Measurements from ENCODE around the gene LIPA.
"Not testable (repeated sequence)": the region's sequence is repeated elsewhere in the genome, so short reads cannot be mapped to it uniquely, and the experiment has no call there.

LIPA gene

GRCh38 chr10:89197473-89197872, 54.1 kb downstream of the LIPA start:
- no peak for TF ChIP-seq CTCF (IDR thresholded peaks at IDR 0.05; ENCODE audit: extremely low read depth, insufficient read depth, missing control alignments)
- in situ Hi-C loops (cut with MboI; ENCODE audit: low pct_unique_long_range_greater_than_20kb, low sequenced_read_pairs, unreplicated experiment): no loop called here
- no peak for DNase-seq (ENCODE audit: low spot score)

GRCh38 chr10:89191301-89191700, 60.3 kb downstream of the LIPA start:
- in situ Hi-C loops (cut with MboI; ENCODE audit: low pct_unique_long_range_greater_than_20kb, low sequenced_read_pairs, unreplicated experiment); DNase-seq (ENCODE audit: low spot score): not testable (repeated sequence)

- no peak for DNase-seq (ENCODE audit: low spot score)
- TF ChIP-seq CTCF (IDR thresholded peaks at IDR 0.05; ENCODE audit: extremely low read depth, insufficient read depth, missing control alignments): no peak
- in situ Hi-C loops (cut with MboI; ENCODE audit: low pct_unique_long_range_greater_than_20kb, low sequenced_read_pairs, unreplicated experiment): no loop called here
Observed at GRCh38 chr10:89189211-89189734, 62.3 kb downstream of the LIPA start.

GRCh38 chr10:89185658-89186057, 65.9 kb downstream of the LIPA start:
- in situ Hi-C loops (cut with MboI; ENCODE audit: low pct_unique_long_range_greater_than_20kb, low sequenced_read_pairs, unreplicated experiment): no loop called here
- TF ChIP-seq CTCF (IDR thresholded peaks at IDR 0.05; ENCODE audit: extremely low read depth, insufficient read depth, missing control alignments): no peak
- no peak for DNase-seq (ENCODE audit: low spot score)

- in situ Hi-C loops (cut with MboI; ENCODE audit: low pct_unique_long_range_greater_than_20kb, low sequenced_read_pairs, unreplicated experiment): no loop called here
- no peak for DNase-seq (ENCODE audit: low spot score)
- TF ChIP-seq CTCF (IDR thresholded peaks at IDR 0.05; ENCODE audit: extremely low read depth, insufficient read depth, missing control alignments): no peak
Observed at GRCh38 chr10:89184638-89185037, 66.9 kb downstream of the LIPA start.

- in situ Hi-C loops (cut with MboI; ENCODE audit: low pct_unique_long_range_greater_than_20kb, low sequenced_read_pairs, unreplicated experiment): no loop called here
- DNase-seq (ENCODE audit: low spot score): no peak
- no peak for TF ChIP-seq CTCF (IDR thresholded peaks at IDR 0.05; ENCODE audit: extremely low read depth, insufficient read depth, missing control alignments)
Observed at GRCh38 chr10:89183571-89183970, 68.0 kb downstream of the LIPA start.

- no peak for TF ChIP-seq CTCF (IDR thresholded peaks at IDR 0.05; ENCODE audit: extremely low read depth, insufficient read depth, missing control alignments)
- in situ Hi-C loops (cut with MboI; ENCODE audit: low pct_unique_long_range_greater_than_20kb, low sequenced_read_pairs, unreplicated experiment): no loop called here
- DNase-seq (ENCODE audit: low spot score): no peak
Observed at GRCh38 chr10:89182894-89183293, 68.7 kb downstream of the LIPA start.
